Activated naive CD4-positive, alpha-beta T cell treated with anti-CD3 and anti-CD28 coated beads, Interleukin-2, amount 50 U/mL, for 24 hours (primary cell): ENCODE data around the gene DGLUCY.
"Not testable (repeated sequence)": the region's sequence is repeated elsewhere in the genome, so short reads cannot be mapped to it uniquely, and the experiment has no call there.

Experiments used
- H3K27ac Mint-ChIP-seq: one replicate; pipeline ENCODE4 v1.8.0; 2021; ENCODE audit warnings: mild to moderate bottlenecking, mixed read lengths
- H3K27me3 Mint-ChIP-seq: one replicate; pipeline ENCODE4 v1.8.0; 2021; ENCODE audit warnings: mixed read lengths
- H3K36me3 Mint-ChIP-seq: one replicate; pipeline ENCODE4 v1.8.0; 2021; ENCODE audit warnings: mixed read lengths
- H3K4me1 Mint-ChIP-seq: one replicate; pipeline ENCODE4 v1.8.0; 2021; ENCODE audit warnings: mixed read lengths
- H3K4me3 Mint-ChIP-seq: one replicate; pipeline ENCODE4 v1.8.0; 2021; ENCODE audit warnings: mild to moderate bottlenecking, mixed read lengths
- H3K9me3 Mint-ChIP-seq: one replicate; pipeline ENCODE4 v1.8.0; 2021; ENCODE audit warnings: mixed read lengths

Gene DGLUCY

GRCh38 chr14:91190853-91191252 lies 77.0 kb downstream of the DGLUCY start:
- peaks cover 21% of the 10 kb centered on the region for H3K4me1 Mint-ChIP-seq
- peaks cover 24% of the 10 kb centered on the region for H3K36me3 Mint-ChIP-seq
- H3K27ac Mint-ChIP-seq, result peak overlapping the region; percentile 25
- H3K4me3 Mint-ChIP-seq, result no peak overlapping the region
- H3K27me3 Mint-ChIP-seq, result no peaks in the 10 kb centered on the region
- H3K9me3 Mint-ChIP-seq, result no peaks in the 10 kb centered on the region

GRCh38 chr14:91193069-91193468 lies 79.2 kb downstream of the DGLUCY start:
- peaks cover 21% of the 10 kb centered on the region for H3K4me1 Mint-ChIP-seq
- peak overlapping the region; percentile 25 for H3K27ac Mint-ChIP-seq
- H3K27me3 Mint-ChIP-seq, result no peaks in the 10 kb centered on the region
- no peaks in the 10 kb centered on the region for H3K9me3 Mint-ChIP-seq
- no peak overlapping the region for H3K4me3 Mint-ChIP-seq
- peaks cover 29% of the 10 kb centered on the region for H3K36me3 Mint-ChIP-seq

- H3K27ac Mint-ChIP-seq, result no peak overlapping the region
- no peaks in the 10 kb centered on the region for H3K9me3 Mint-ChIP-seq
- no peaks in the 10 kb centered on the region for H3K27me3 Mint-ChIP-seq
- peaks cover 26% of the 10 kb centered on the region for H3K4me1 Mint-ChIP-seq
- peaks cover 25% of the 10 kb centered on the region for H3K36me3 Mint-ChIP-seq
- no peak overlapping the region for H3K4me3 Mint-ChIP-seq
These were observed 82.0 kb downstream of the DGLUCY start for GRCh38 chr14:91195881-91196280.

GRCh38 chr14:91197631-91198030 lies 83.8 kb downstream of the DGLUCY start:
- no peak overlapping the region for H3K4me3 Mint-ChIP-seq
- no peak overlapping the region for H3K27ac Mint-ChIP-seq
- peaks cover 20% of the 10 kb centered on the region for H3K36me3 Mint-ChIP-seq
- peaks cover 34% of the 10 kb centered on the region for H3K4me1 Mint-ChIP-seq
- H3K9me3 Mint-ChIP-seq, result no peaks in the 10 kb centered on the region
- H3K27me3 Mint-ChIP-seq, result no peaks in the 10 kb centered on the region

DNA sequence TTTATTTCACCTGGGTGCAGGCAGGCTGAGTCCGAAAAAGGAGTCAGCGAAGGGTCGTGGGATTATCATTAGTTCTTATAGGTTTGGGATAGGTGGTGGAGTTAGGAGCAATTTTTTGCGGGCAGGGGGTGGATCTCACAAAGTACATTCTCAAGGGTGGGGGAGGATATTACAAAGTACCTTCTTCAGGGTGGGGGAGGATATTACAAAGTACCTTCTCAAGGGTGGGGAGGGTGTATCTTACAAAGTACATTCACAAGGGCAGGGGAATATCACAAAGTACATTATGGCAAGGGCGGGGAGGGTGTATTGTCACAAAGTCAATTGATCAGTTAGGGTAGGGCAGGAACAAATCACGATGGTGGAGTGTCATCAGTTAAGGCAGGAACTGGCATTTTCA lies 86.9 kb downstream of the DGLUCY start:
- H3K36me3 Mint-ChIP-seq, result peaks cover 27% of the 10 kb centered on the region
- not testable (repeated sequence) for H3K27ac Mint-ChIP-seq, H3K27me3 Mint-ChIP-seq, H3K4me3 Mint-ChIP-seq, H3K9me3 Mint-ChIP-seq
- H3K4me1 Mint-ChIP-seq, result peaks cover 31% of the 10 kb centered on the region

DNA sequence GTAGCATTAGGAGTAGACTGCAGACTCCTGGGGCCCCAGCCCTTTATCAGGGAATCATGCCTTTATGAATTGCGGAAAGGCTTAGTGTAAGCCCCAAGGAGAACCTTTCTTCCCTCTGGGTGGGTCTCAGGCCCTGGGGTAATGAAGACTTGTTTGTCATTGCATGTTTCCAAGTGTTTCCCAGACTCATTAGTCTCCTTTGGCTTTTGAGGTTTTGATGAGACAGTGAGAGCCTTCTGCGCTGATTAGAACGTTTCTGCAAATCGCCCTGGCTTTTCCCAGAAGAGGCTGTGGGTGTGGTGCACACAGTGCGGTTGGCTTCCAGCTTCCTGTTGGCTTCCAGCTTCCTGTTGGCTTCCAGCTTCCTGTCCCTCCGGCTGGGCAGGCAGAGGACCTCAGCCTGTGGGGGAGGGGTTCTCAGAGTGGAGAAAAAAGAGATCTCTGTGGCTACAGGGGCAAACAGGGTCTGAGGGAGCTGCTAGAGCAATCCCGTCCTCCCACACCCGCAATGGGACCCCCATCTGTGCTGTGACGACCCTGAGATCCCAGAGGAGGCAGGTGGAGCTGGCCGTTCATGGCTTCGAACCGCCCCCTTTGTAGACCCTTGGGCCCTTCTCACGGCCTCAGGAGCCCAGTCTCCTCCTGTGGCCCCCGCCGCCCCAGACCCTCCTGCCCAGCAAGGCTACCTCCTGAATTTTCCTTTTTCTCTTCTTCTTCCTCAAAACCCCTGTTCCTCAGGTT lies 88.5 kb downstream of the DGLUCY start:
- Mint-ChIP-seq H3K27me3 (no peaks in the 10 kb centered on the region), H3K36me3 (peaks cover 30% of the 10 kb centered on the region), H3K4me3 (no peak overlapping the region), H3K27ac (peak overlapping the region; percentile 86), H3K4me1 (peaks cover 47% of the 10 kb centered on the region), H3K9me3 (no peaks in the 10 kb centered on the region)

DNA sequence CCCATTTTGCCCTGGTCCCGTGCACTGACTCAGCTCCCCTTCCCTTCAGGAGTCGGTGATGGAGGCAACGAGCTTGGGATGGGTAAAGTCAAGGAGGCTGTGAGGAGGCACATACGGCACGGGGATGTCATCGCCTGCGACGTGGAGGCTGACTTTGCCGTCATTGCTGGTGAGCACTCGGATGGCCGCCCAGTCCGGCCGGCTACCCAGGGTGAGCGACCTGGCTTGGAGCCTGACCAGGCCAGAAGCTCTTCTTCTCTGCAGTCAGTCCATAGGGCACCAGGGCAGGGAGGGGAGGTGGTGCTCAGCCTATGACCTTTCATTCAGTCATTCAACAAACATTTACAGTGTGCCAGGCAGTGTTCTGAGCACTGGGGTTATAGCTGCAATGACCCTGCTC lies 90.8 kb downstream of the DGLUCY start:
- Mint-ChIP-seq H3K4me1 (peaks cover 48% of the 10 kb centered on the region), H3K9me3 (no peaks in the 10 kb centered on the region), H3K27ac (peak overlapping the region; percentile 86), H3K36me3 (peaks cover 25% of the 10 kb centered on the region), H3K27me3 (no peaks in the 10 kb centered on the region), H3K4me3 (no peak overlapping the region)

DNA sequence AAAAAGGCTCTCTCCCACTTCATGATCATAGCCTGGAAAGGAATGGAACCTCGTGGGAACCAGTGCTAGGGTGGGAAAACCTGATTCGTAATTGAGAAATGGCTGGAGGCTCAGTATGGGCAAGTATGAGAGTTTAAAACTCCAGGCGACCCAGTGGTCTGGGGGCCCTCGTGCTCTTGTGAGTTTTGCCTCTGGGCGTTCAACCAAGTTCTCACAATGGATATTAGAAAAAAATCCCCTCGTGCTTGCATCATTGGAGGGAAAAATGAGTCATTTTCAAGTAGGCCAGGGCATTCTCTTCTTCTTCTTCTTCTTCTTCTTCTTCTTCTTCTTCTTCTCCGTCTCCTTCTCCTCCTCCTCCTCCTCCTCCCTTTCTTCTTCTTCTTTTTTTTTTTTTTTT lies 91.6 kb downstream of the DGLUCY start:
- peaks cover 48% of the 10 kb centered on the region for H3K4me1 Mint-ChIP-seq
- H3K4me3 Mint-ChIP-seq, result peak overlapping the region; percentile 23
- no peaks in the 10 kb centered on the region for H3K27me3 Mint-ChIP-seq
- H3K27ac Mint-ChIP-seq, result peak overlapping the region; percentile 80
- peaks cover 26% of the 10 kb centered on the region for H3K36me3 Mint-ChIP-seq
- no peaks in the 10 kb centered on the region for H3K9me3 Mint-ChIP-seq

- Mint-ChIP-seq H3K27ac (no peak overlapping the region), H3K4me3 (no peak overlapping the region), H3K4me1 (peaks cover 40% of the 10 kb centered on the region), H3K9me3 (no peaks in the 10 kb centered on the region), H3K27me3 (no peaks in the 10 kb centered on the region), H3K36me3 (peaks cover 20% of the 10 kb centered on the region)
These were observed 93.1 kb downstream of the DGLUCY start for GRCh38 chr14:91207008-91207407.

DNA sequence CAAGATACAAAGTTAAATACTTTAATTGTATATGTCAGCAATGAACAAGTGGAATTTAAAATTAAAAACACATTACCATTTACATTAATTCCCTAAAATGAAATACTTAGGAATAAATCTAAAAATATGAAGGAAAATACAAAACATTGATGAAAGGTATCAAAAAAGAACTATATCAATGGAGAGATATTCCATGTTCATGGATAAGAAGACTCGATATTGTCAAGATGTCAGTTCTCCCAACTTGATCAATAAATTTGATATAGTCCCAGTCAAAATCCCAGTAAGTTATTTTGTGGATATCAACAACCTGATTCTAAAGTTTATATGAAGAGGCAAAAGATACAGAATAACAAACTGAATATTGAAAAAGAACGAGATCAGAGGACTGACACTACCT lies 97.1 kb downstream of the DGLUCY start:
- no peak overlapping the region for H3K27ac Mint-ChIP-seq
- H3K36me3 Mint-ChIP-seq, result peaks cover 20% of the 10 kb centered on the region
- H3K4me3 Mint-ChIP-seq, result no peak overlapping the region
- peaks cover 15% of the 10 kb centered on the region for H3K4me1 Mint-ChIP-seq
- H3K9me3 Mint-ChIP-seq, result no peaks in the 10 kb centered on the region
- H3K27me3 Mint-ChIP-seq, result no peaks in the 10 kb centered on the region

GRCh38 chr14:91214306-91214705 lies 100.4 kb downstream of the DGLUCY start:
- Mint-ChIP-seq H3K36me3 (peaks cover 13% of the 10 kb centered on the region), H3K4me1 (peaks cover 4% of the 10 kb centered on the region), H3K4me3 (no peak overlapping the region), H3K27me3 (no peaks in the 10 kb centered on the region), H3K27ac (no peak overlapping the region), H3K9me3 (no peaks in the 10 kb centered on the region)

GRCh38 chr14:91215381-91215780 lies 101.5 kb downstream of the DGLUCY start:
- peaks cover 8% of the 10 kb centered on the region for H3K4me1 Mint-ChIP-seq
- H3K27ac Mint-ChIP-seq, result no peak overlapping the region
- H3K36me3 Mint-ChIP-seq, result peaks cover 11% of the 10 kb centered on the region
- no peaks in the 10 kb centered on the region for H3K27me3 Mint-ChIP-seq
- H3K9me3 Mint-ChIP-seq, result no peaks in the 10 kb centered on the region
- H3K4me3 Mint-ChIP-seq, result no peak overlapping the region

- no peak overlapping the region for H3K4me3 Mint-ChIP-seq
- peaks cover 18% of the 10 kb centered on the region for H3K4me1 Mint-ChIP-seq
- H3K27me3 Mint-ChIP-seq, result no peaks in the 10 kb centered on the region
- no peak overlapping the region for H3K27ac Mint-ChIP-seq
- H3K9me3 Mint-ChIP-seq, result no peaks in the 10 kb centered on the region
- H3K36me3 Mint-ChIP-seq, result peaks cover 14% of the 10 kb centered on the region
These were observed 102.9 kb downstream of the DGLUCY start for GRCh38 chr14:91216731-91217226.

DNA sequence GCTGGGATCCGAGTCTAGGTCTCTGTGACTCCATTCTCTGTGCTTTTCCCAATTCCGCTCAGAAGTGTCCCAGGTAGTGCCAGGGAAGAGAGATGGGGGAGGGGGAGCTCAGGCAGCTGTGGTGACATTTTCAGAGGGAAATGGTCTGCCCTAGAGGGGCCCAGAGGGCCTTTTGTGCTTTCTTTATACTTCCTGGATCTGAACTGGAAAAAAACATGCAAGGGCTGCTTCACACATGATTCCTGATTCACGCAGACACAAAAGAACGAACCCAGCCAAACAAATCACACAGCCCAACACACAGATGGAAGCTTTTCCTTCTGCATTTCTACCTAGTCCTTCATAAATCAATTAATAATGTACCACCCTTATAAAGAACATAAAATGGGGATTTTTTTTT lies 104.1 kb downstream of the DGLUCY start:
- no peaks in the 10 kb centered on the region for H3K27me3 Mint-ChIP-seq
- peaks cover 31% of the 10 kb centered on the region for H3K4me1 Mint-ChIP-seq
- H3K4me3 Mint-ChIP-seq, result no peak overlapping the region
- H3K9me3 Mint-ChIP-seq, result peaks cover 2% of the 10 kb centered on the region
- peaks cover 19% of the 10 kb centered on the region for H3K36me3 Mint-ChIP-seq
- no peak overlapping the region for H3K27ac Mint-ChIP-seq

GRCh38 chr14:91219517-91220389 lies 105.9 kb downstream of the DGLUCY start:
- Mint-ChIP-seq H3K27me3 (no peaks in the 10 kb centered on the region), H3K4me1 (peaks cover 45% of the 10 kb centered on the region)

GRCh38 chr14:91220581-91221000 lies 106.7 kb downstream of the DGLUCY start:
- H3K27ac Mint-ChIP-seq, result no peak overlapping the region
- H3K36me3 Mint-ChIP-seq, result peaks cover 20% of the 10 kb centered on the region
- H3K4me3 Mint-ChIP-seq, result no peak overlapping the region
- peaks cover 53% of the 10 kb centered on the region for H3K4me1 Mint-ChIP-seq
- peaks cover 6% of the 10 kb centered on the region for H3K9me3 Mint-ChIP-seq
- no peaks in the 10 kb centered on the region for H3K27me3 Mint-ChIP-seq

More at GRCh38 chr14:91219517-91220389, 105.9 kb downstream of the DGLUCY start:
- H3K36me3 Mint-ChIP-seq, result peaks cover 18% of the 10 kb centered on the region
- H3K9me3 Mint-ChIP-seq, result peaks cover 6% of the 10 kb centered on the region
- peak overlapping the region; percentile 35 for H3K27ac Mint-ChIP-seq
- H3K4me3 Mint-ChIP-seq, result no peak overlapping the region
